ENCODE data around the gene POU2F3.

- TF ChIP-seq POLR2A (IDR thresholded peaks at IDR 0.05) (no peak), CTCF (IDR thresholded peaks at IDR 0.05) (no peak), POLR2AphosphoS5 (IDR thresholded peaks at IDR 0.05) (no peak)
Observed at GRCh38 chr11:120192831-120193625, 46.9 kb upstream of the POU2F3 start.
